Muscle of back (tissue), 11 donors: ENCODE measurements around the gene KRT86. TPM values are rescaled to one million over a fixed set of nuclear protein-coding genes. Genes with fewer than 3 reads are reported as not detected.
"Not testable (repeated sequence)": the region's sequence is repeated elsewhere in the genome, so short reads cannot be mapped to it uniquely, and the experiment has no call there.

Experiments
- DNase-seq, 3 donors: peaks; one replicate each; pipeline versions ENCODE4 v3.0.0 to v3.0.0-alpha.2; 2013
- polyA plus RNA-seq, 10 donors: library from polyadenylated mRNA; unstranded; fragments of 120-200 nt; gene quantifications; one replicate each; pipeline ENCODE4 v1.2.1, GENCODE V29; 2013; ENCODE audit not compliant: insufficient read length in 10 of 10

The KRT86 gene
- polyA plus RNA-seq, 10 donors, result 0.15 to 0.52 (median 0.28) TPM; not detected in 2

DNA sequence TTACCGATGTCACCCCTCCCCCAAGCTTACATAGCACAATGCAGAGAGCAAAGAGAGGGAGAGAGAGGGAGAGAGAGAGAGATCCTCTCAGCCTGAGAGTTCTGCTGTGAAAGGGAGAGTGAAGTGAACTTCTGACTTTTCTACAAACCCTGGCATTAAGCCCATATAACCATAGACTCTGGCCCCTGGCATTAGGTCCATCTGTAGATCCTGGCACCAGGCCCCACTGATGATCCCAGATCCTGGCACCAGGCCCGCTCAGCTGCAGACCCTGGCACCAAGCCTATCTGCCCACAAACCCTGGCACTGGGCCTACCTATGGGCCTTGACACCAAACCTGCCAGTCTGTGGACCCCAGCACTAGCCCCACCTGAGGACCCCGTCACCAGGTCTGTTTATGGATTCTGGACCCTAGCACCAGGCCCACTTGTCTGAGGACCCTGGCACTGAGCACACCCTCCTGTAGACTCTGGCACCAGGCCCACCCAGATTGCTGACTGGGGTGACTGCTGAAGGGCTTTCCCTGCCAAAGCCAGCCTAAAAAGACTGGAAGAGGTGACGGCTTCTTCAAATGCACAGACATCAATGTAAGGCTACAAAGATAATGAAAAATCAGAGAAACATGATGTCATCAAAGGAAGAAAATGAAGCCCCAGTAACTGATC is 61.3 kb downstream of the KRT86 start:
- DNase-seq, result peak in 1 of 3 donors; percentile 12

DNA sequence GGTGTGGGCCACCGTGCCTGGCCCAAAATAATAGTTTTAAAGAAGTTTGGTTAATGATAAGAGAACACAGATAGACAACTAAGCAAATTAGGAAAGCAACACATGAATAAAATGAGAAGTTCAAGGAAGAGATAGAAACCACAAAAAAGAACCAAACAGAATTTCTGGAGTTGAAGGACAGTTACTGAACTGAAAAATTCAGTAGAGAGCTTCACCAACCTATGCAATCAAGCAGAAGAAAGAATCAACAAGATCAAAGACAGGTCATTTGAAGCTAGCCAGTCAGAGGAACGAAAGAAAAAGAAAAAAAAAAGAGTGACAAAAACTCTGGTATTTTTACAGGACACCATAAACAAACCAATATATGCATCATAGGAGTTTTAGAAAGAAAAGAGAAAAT is 62.2 kb downstream of the KRT86 start:
- no peak for DNase-seq

DNA sequence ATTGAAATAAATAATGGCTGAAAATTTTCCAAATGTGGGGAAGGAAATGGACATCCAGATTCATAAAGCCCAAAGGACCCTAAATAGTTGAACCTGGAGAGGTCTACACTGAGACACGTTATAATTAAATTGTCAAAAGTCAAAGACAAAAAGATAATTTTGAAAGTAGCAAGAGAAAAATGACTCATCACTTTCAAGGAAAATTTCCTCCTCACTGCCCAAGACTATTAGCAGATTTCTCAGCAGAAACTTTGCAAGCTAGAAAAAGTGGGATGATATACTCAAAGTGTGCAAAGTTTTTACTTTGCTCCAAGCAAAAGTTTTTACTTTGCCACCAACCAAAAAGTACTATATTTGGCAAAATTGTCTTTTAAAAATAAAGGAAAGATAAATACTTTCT is 62.6 kb downstream of the KRT86 start:
- no peak for DNase-seq

DNA sequence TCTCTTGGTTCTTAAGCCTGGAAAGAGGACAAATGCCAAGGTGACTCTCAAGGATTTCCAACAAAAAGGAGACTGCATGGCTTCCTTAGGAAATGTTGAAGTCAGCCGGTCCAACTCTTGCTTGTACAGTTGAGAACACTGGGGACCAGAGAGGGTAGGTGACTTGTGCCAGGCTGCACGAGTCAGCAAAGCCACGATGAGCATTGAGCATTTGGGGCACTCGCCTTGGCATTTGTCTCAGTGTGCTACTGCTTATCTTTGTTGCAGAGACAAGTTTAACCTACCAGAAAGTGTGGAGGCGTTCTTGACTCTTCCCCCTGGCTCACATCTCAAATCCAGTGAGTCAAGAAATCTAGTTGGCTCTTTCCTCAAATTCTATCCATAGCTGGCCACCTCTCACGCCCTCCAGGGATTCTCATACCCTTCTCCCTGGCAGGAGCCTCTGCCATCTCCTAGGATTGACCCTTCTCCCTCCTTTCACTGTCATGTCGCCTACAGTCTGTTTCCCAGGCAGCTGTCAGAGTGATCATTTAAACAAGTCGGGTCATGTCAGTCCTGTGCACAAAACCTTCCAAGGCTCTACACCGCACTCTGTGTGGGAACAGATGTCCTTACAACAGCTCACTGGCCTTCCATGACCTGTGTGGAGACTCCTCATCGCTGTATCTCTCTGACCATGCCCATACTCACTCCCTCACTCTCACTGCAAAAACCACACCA is 64.0 kb downstream of the KRT86 start:
- DNase-seq, result no peak

DNA sequence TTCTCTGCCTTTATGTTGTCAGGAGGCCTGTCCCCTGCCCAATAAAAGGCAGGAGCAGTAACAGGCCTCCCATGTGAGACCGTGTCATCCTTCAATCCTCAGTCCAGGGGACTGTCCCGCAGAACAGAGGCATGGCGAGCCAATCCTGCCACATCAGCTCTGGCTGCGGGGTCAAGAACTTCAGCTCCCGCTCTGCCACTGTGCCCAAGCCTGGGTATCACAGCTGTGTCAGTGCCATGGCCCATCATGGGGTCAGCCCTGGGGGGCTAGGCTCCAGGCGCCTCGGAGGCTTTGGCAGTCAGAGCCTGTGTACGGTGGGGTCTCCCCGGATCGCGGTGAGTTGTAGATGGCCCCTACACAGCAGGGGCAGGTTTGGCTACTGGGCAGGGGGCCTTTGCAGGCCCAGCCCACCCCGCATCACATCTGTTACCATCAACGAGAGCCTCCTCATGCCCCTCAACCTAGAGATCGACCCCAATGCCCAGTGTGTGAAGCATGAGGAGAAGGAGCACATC is 66.7 kb downstream of the KRT86 start:
- no peak for DNase-seq

DNA sequence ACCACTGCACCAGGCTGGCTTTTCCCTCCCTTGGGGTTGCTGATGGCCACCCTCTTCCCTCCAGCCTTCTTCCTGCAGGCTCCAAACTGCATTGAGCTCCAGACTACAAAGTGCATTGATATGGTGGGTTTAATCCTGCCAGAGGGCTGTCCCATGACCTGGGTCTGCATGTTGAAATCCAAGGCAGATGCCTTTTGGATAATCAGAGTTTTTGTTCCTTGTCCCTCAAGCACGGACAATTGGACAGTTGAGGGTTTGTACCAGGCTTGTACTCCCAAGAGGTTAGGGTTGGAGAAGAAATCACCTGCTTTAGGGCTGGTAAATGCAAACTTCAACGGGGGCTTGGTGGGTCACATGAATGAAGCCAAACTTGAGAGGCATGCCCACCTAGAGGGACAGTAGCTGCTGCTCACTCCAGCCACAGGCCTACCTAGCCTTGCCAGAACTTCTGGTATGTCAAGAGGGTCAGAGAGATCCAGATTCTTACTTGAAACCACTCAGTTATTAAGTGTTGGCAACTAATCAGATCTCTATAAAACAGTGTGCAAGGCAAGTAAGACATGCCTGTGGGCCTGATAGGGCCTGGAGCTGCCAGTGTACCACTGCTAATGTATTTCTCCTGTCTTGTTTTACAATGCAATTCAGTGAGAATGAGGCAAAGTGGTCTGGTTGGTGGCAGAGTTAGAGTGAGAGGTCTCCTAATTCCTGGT is 68.5 kb downstream of the KRT86 start:
- no peak for DNase-seq

DNA sequence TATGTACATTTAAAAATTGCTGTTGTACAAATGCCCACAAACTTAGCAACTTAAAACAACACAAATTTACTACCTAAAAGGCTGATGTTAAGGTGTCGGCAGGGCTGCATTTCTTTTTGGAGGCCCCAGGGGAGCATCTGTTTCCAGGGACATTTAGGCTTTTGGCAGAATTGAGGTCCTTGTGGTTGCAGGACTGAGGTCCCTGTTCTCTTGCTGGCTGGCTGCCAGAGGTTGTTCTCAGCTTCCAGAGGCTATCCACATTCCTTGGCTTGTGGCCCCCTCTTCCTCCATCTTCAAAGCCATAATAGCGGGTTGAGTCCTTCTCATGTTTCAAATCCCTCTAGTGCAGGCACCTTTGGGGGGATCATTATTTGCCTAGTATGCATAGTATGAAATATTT is 69.1 kb downstream of the KRT86 start:
- no peak for DNase-seq

DNA sequence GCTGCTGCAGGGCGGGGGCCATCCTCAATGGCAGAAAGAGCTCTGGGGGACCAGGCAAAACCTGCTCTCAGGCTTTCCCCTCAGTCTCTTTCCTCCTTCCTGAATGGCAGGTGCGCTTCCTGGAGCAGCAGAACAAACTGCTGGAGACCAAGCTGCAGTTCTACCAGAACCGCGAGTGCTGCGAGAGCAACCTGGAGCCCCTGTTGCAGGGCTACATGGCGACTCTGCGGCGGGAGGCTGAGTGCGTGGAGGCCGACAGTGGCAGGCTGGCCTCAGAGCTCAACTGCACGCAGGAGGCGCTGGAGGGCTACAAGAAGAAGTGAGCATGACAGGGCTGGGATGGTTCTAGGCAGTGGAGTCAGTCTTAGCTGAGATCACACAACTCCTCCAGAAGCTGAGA is 69.7 kb downstream of the KRT86 start:
- DNase-seq, result no peak

DNA sequence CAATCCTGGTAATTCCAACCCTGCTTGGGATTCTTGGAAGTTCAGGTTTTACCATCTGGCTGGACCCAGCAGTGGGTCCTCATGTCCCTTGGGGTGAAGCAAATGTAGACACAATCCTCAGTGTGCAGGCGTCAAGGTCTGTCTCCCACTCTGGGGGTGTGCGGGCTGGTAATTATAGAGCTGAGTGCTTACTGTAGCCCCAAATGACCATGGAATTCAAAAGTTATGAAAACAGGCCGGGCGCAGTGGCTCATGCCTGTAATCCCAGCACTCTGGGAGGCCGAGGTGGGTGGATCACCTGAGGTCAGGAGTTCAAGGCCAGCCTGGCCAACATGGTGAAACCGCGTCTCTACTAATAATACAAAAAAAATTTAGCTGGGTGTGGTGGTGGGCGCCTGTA is 70.6 kb downstream of the KRT86 start:
- DNase-seq, result not testable (repeated sequence)

DNA sequence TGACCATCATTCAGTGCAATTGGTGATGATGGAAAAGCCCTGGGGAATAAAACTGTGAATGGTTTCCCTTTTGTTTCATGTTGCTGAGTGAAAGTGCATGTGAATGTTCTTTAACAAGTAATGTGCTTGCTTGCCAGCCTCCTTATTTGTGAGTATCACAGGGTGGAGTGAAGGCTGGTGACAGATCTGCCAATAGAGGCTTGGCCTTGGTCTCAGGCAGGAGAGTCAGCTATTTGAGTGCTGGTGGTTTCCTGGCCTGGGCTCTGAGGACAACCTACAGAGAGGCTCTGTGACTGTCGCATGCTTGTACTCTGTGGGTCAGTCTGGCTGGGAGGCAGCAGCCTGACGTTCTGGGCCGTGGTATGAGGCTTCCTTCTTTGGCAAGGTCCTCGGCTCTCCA is 72.1 kb downstream of the KRT86 start:
- no peak for DNase-seq

DNA sequence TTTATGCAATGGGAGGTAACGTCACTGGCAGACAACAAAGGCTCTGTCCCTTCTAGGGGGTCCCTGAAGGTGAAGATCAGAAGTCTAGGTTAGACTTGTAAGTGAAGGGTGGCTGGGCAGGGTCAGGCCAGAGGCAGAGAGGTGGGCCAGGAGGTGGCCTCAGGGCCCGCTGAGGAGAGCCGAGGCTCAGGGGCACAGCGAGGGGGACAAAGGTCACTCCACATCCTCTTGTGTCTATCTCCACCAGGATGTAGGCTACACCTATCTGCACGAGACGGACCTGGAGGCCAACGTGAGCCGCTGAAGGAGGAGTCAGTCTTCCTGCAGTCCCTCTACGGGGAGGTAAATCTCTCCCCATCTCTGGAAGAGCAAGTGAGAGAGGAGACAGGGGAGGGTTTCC is 72.6 kb downstream of the KRT86 start:
- DNase-seq, result no peak

DNA sequence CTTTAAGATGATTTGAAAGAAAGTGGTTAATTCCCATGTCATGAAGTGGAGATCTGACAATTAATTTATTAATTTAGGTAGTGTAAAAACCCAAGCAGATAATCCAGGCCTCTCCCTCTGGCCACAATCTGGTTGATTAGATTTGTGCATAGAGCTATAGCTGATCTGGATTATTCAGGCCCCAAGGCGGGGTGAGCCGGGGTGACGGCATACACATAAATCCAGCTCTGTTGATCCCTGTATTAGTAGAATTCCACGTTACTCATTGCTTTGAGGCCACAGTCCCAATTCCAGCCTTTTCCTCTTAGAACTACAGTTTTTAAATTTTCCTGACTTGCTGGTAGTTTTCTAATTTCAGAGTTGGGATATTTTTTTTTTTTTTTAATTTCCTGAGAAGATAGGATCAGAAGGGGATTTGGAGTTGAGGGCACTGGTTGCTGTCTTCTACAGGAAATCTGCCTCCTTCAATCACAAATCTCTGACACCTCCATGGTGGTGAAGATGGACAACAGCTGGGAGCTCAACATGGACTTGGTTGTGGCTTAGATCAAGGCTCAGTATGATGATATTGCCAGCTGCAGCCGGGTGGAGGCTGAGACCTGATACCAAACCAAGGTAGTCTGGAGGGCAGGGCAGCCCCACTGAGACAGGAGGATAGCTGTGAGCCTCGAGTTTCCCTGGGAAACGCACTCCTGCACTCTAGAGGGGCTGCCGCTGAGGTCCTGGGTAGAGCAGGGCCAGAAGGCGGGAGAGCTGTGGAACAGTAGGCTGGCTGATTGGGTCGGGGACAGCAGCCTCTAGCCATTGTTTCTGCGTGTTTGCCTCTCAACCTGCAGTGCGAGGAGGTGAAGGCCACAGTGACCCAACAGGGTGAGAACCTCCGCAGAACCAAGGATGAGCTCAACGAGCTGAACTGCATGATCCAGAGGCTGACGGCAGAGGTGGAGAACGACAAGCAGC is 73.4 kb downstream of the KRT86 start:
- DNase-seq, result peak in 1 of 3 donors; percentile 28

DNA sequence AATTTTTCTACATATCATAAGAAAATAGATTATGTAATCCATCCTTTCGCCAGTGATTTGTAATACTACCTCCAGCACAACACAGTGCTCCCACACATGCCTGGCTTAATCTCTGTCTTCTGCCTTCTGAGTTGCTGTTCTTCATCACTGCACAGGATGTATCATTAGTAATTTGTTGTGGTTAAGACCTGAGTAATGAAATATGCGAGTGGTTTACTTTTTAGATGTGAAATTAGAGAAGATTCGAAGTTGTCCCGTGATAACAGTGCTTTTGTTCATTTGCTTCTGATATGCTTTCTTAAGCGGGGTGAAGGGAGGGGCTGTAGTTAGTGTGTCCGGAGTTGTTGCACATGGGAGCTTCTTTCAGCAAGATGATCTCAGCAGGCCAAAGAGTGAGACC is 74.8 kb downstream of the KRT86 start:
- DNase-seq, result no peak

DNA sequence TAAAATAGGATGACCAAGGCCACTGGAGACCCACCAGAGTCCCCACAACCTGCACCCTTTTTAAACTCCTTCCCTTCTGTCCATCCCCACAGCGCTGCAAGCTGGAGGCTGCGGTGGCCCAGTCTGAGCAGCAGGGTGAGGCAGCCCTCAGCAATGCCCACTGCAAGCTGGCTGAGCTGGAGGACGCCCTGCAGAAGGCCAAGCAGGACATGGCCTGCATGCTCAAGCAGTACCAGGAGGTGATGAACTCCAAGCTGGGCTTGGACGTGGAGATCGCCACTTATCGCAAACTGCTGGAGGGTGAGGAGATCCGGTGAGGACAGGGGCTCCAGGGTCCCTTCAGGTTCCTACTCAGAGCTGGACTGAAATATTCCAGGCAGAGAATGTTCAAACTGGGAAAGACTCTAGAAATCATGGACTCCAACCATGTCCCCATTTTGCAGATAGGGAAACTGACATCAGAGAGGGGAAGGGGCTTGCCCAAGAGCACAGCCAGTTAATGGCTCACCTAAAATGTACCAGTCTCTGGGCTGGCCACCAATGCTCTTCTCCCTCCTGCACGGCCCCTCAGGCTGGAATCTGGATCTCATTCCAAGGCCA is 75.7 kb downstream of the KRT86 start:
- DNase-seq, result no peak

DNA sequence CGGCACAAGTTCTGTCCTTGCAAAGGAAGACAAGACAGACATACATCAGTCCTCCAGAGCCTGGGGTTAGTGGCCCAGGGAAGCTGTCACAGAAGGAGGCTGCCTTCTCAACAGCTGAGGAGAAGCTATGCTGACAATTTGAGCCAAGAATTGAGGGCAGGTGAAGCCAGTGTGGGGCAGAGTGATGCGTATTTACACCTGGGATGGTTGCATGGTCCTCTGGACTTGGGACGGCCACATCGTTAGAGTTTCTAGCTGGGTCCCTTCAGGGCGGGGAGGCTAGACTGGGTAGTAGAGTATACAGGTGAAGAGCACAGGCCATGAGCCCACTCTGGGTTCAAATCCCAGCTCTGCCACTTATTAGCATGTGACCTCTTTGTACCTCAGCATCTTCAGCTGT is 76.3 kb downstream of the KRT86 start:
- DNase-seq, result no peak

DNA sequence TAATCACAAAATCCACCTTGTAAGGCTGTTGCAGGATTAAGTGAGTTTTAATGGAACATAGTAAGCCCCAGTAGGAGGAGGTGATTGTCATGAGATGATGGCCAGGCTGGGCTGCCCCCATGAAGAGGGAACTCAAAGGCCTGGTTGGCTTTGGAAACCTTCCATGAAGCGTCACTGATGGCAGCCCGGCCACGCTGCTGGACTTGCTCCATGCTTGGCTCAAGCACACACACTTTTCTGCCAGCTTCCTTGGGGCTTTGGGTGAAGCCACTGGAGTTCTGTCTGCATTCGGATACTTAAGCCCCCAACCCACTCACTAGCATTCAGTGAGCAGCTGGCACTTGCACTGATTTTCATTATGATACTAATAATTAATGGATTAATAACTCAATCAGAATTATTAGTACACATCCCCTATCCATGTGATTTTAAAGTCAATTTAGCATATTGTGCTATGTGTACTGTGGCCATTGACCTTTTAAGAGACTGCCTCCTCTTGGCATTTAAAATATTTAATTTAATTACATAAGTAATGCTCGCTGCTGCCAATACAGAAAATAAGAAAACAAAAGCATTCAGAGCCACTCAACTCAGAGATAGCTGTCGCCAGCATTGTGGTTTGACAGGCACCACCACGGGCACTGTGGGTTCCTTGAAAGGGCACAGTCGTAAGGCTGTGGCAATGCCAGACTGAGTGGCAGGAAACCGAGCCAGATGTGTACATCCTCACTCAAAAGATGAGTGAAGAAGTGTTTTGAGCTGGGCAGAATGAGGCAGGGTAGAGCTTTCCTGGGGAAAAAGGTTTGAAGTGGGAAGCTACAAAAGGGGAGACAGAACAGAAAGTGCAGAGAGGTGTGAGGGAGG is 77.0 kb downstream of the KRT86 start:
- peak in 1 of 3 donors; percentile 37 for DNase-seq

DNA sequence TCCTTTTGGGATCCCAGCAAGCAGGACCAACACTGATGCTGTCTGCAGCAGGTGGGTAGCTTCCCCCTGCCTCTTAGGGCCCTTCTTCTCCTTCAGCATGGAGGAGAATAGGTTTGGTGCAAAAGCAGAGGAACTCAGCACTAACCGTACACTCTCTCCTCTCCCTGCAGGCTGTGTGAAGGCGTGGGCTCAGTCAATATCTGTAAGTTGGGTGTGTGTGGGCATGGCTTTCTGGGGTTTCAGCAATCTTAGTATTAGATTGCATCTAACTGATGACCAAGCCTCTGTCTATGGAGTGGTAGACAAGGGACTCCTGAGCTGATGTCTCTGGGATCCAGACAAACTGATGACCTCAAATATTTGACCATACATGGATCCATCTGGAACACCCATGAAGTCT is 78.5 kb downstream of the KRT86 start:
- DNase-seq, result no peak

DNA sequence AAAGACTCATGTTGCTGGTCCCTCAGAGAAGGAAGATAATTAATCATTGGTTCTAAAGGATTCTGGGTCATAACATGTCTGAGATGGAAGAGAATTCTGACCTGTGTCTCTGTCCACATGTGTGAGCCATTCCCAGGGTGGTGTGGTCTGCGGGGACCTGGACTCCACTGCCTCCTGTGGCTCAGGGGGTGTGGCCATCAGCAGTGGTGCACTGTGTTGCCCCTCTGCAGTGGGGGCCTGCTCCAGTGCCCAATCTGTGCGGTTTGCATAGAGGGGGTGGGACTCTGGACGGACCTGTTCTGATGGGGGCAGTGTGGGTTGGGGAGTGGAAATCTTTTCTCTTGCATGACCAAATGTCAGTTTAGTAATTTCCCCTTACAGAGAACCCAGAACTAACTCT is 79.3 kb downstream of the KRT86 start:
- no peak for DNase-seq

DNA sequence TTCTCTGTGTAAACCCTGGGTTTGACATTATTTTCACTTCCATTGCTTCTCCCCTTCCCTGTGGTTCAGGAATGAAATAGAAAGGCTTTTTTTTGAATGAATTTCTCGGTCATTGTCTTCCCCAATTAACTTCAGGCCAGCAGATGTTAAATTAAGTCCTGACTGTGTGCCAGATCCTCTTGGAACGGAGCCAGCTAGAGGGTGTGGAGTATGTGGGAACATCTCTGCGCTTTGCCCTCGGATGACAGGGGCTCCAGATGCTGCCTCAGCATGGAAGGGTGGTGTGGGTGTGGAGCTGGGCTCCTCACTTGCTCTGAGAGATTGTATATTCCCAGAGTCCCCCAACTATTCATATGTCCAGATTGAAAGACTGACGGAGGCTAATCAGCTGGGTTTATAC is 79.8 kb downstream of the KRT86 start:
- peak in 1 of 3 donors; percentile 49 for DNase-seq

DNA sequence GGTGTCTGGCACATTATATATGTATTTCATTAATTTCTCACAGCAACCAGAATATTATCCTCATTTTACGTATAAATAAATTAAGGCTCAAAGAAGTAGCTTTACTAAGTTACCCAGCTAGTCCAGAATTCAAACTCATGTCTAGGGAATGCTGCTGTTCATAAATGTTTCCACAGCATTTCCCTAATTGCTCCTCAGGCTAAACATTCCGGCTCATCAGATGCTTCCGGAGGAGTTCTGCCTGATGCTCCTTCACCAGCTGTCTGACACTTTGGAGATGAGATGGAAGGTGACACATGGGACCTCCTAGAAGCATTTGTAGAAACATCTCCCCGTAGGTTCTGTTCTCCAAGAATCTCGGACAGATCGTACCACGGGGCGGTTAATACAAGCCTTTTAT is 80.7 kb downstream of the KRT86 start:
- no peak for DNase-seq
